HG03196 (cell line): ENCODE results near the gene CBX1.
"Not testable (repeated sequence)": the region's sequence is repeated elsewhere in the genome, so short reads cannot be mapped to it uniquely, and the experiment has no call there.

Experiments used
- ATAC-seq: cut with Tn5 transposase; IDR thresholded peaks from one replicate; pipeline ENCODE4 v1.9.1; 2021; ENCODE audit not compliant: unreplicated experiment

Gene CBX1

GRCh38 chr17:48074322-48075081, 26.8 kb downstream of the CBX1 start:
- no peak for ATAC-seq

GRCh38 chr17:48073566-48074094, 27.6 kb downstream of the CBX1 start:
- not testable (repeated sequence) for ATAC-seq

GRCh38 chr17:48072811-48073210, 28.5 kb downstream of the CBX1 start:
- ATAC-seq, result not testable (repeated sequence)

GRCh38 chr17:48071654-48072053, 29.6 kb downstream of the CBX1 start:
- no peak for ATAC-seq

GRCh38 chr17:48070195-48070594, 31.1 kb downstream of the CBX1 start:
- no peak for ATAC-seq

GRCh38 chr17:48068491-48068961, 32.8 kb downstream of the CBX1 start:
- no peak for ATAC-seq

- not testable (repeated sequence) for ATAC-seq
Measured at GRCh38 chr17:48067808-48068207, 33.5 kb downstream of the CBX1 start.

- ATAC-seq, result no peak
Measured at GRCh38 chr17:48067245-48067644, 34.0 kb downstream of the CBX1 start.

GRCh38 chr17:48066656-48067055, 34.6 kb downstream of the CBX1 start:
- ATAC-seq, result no peak

GRCh38 chr17:48066192-48066591, 35.1 kb downstream of the CBX1 start:
- ATAC-seq, result no peak

GRCh38 chr17:48064638-48065037, 36.6 kb downstream of the CBX1 start:
- no peak for ATAC-seq

GRCh38 chr17:48062273-48062672, 39.0 kb downstream of the CBX1 start:
- no peak for ATAC-seq

GRCh38 chr17:48060249-48060648, 41.0 kb downstream of the CBX1 start:
- ATAC-seq, result no peak

GRCh38 chr17:48059125-48059668, 42.1 kb downstream of the CBX1 start:
- no peak for ATAC-seq

GRCh38 chr17:48058393-48059124, 42.7 kb downstream of the CBX1 start:
- no peak for ATAC-seq

- ATAC-seq, result no peak
Measured at GRCh38 chr17:48057626-48058025, 43.7 kb downstream of the CBX1 start.

- ATAC-seq, result no peak
Measured at GRCh38 chr17:48056879-48057278, 44.4 kb downstream of the CBX1 start.

GRCh38 chr17:48056246-48056745, 45.0 kb downstream of the CBX1 start:
- no peak for ATAC-seq

GRCh38 chr17:48055531-48056245, 45.6 kb downstream of the CBX1 start:
- no peak for ATAC-seq

- ATAC-seq, result no peak
Measured at GRCh38 chr17:48054238-48055185, 46.8 kb downstream of the CBX1 start.
